GM11168 (cell line): Measurements from ENCODE around the gene MRPS18A.

Experiments used
- in situ Hi-C: fragments of 300-500 bp; cut with MboI; formaldehyde crosslinking; loops from one replicate; pipeline ENCODE4 v1.12.0; 2022; ENCODE audit warnings: low sequenced_read_pairs; ENCODE audit not compliant: unreplicated experiment

MRPS18A gene

GRCh38 chr6:43673444-43674084 lies 14.0 kb downstream of the MRPS18A start:
- in situ Hi-C loops = loop anchor here (25.0 kb wide), 1 partner anchor 414 kb away; no protein-coding TSS in a partner anchor

- in situ Hi-C loops = loop anchor here (25.0 kb wide), 1 partner anchor 415 kb away; no protein-coding TSS in a partner anchor
Measured at GRCh38 chr6:43671801-43672690, 15.5 kb downstream of the MRPS18A start.

- in situ Hi-C loops = loop anchor here (25.0 kb wide), 1 partner anchor 416 kb away; no protein-coding TSS in a partner anchor
Measured at GRCh38 chr6:43671011-43671800, 16.4 kb downstream of the MRPS18A start.

GRCh38 chr6:43670623-43670986 lies 17.0 kb downstream of the MRPS18A start:
- in situ Hi-C loops = loop anchor here (25.0 kb wide), 1 partner anchor 417 kb away; no protein-coding TSS in a partner anchor

- in situ Hi-C loops = loop anchor here (25.0 kb wide), 1 partner anchor 417 kb away; no protein-coding TSS in a partner anchor
Measured at GRCh38 chr6:43669922-43670622, 17.5 kb downstream of the MRPS18A start.

- in situ Hi-C loops = loop anchor here (25.0 kb wide), 1 partner anchor 418 kb away; no protein-coding TSS in a partner anchor
Measured at GRCh38 chr6:43669050-43669921, 18.3 kb downstream of the MRPS18A start.

GRCh38 chr6:43668151-43669028 lies 19.2 kb downstream of the MRPS18A start:
- in situ Hi-C loops = loop anchor here (25.0 kb wide), 1 partner anchor 419 kb away; no protein-coding TSS in a partner anchor

GRCh38 chr6:43667245-43668150 lies 20.1 kb downstream of the MRPS18A start:
- in situ Hi-C loops = loop anchor here (25.0 kb wide), 1 partner anchor 420 kb away; no protein-coding TSS in a partner anchor

GRCh38 chr6:43666196-43666920 lies 21.2 kb downstream of the MRPS18A start:
- in situ Hi-C loops = loop anchor here (25.0 kb wide), 1 partner anchor 421 kb away; no protein-coding TSS in a partner anchor

- in situ Hi-C loops = loop anchor here (25.0 kb wide), 1 partner anchor 422 kb away; no protein-coding TSS in a partner anchor
Measured at GRCh38 chr6:43665376-43665775, 22.2 kb downstream of the MRPS18A start.

- in situ Hi-C loops = loop anchor here (25.0 kb wide), 1 partner anchor 424 kb away; no protein-coding TSS in a partner anchor
Measured at GRCh38 chr6:43662948-43663347, 24.6 kb downstream of the MRPS18A start.

GRCh38 chr6:43658161-43658560 lies 29.4 kb downstream of the MRPS18A start:
- in situ Hi-C loops = loop anchor here (25.0 kb wide), 1 partner anchor 429 kb away; no protein-coding TSS in a partner anchor

GRCh38 chr6:43657221-43657802 lies 30.3 kb downstream of the MRPS18A start:
- in situ Hi-C loops = loop anchor here (25.0 kb wide), 1 partner anchor 430 kb away; no protein-coding TSS in a partner anchor

GRCh38 chr6:43652822-43653221 lies 34.8 kb downstream of the MRPS18A start:
- in situ Hi-C loops = loop anchor here (25.0 kb wide), 1 partner anchor 434 kb away; no protein-coding TSS in a partner anchor

- in situ Hi-C loops = no loop called here
Measured at GRCh38 chr6:43648248-43648647, 39.3 kb downstream of the MRPS18A start.
